Cardiac muscle cell (in vitro differentiated cells and primary cell): Measurements from ENCODE around the gene THSD7A. TPM values are rescaled to one million over a fixed set of nuclear protein-coding genes. Genes with fewer than 3 reads are reported as not detected.

Experiments used
- DNase-seq, 2 donors: peaks; one replicate each; pipeline versions ENCODE4 v3.0.0 to v3.0.0-alpha.2; 2010 to 2017; ENCODE audit warnings: low read depth in 1 of 2, low spot score in 1 of 2
- H3K27ac ChIP-seq: fragments of 200-600 bp; sonication (generic); 2 replicates; pipeline ENCODE4 v1.5.1; 2016
- H3K27me3 ChIP-seq: fragments of 200-600 bp; sonication (generic); 2 replicates; pipeline ENCODE4 v1.6.0; 2016; ENCODE audit warnings: control low read depth
- H3K36me3 ChIP-seq: fragments of 200-600 bp; sonication (generic); 2 replicates; pipeline ENCODE4 v1.5.1; 2016; ENCODE audit warnings: control low read depth
- H3K4me1 ChIP-seq: fragments of 200-600 bp; sonication (generic); 2 replicates; pipeline ENCODE4 v1.8.1; 2017; ENCODE audit warnings: low read depth, mild to moderate bottlenecking, mixed run types
- H3K4me3 ChIP-seq: fragments of 200-600 bp; sonication (generic); 2 replicates; pipeline ENCODE4 v1.5.1; 2016; ENCODE audit warnings: mild to moderate bottlenecking
- H3K9me3 ChIP-seq: fragments of 200-600 bp; sonication (generic); 2 replicates; pipeline ENCODE4 v1.5.1; 2017; ENCODE audit warnings: low read depth, mild to moderate bottlenecking, control low read depth
- polyA plus RNA-seq: library from polyadenylated mRNA; unstranded; fragments of >200 nt; fragmentation: Nextera tagmentation; extraction: Ambion mirVana; gene quantifications from 2 replicates; pipeline ENCODE4 v1.2.1, GENCODE V29; 2016
- total RNA-seq: library from RNA; depleted of rRNA; stranded (reverse); fragments of >200 nt; gene quantifications from 2 replicates; pipeline ENCODE4 v1.2.3, GENCODE V29; 2016
- TF ChIP-seq, protein P1 (sequence below): IDR thresholded peaks from 2 replicates; pipeline ENCODE4 v1.5.1; 2012; ENCODE audit warnings: low read depth, mild to moderate bottlenecking, low read length

Gene THSD7A
- total and polyA plus RNA-seq, 2 experiments from 2014 or later: 1.5 to 3.7 TPM

DNA sequence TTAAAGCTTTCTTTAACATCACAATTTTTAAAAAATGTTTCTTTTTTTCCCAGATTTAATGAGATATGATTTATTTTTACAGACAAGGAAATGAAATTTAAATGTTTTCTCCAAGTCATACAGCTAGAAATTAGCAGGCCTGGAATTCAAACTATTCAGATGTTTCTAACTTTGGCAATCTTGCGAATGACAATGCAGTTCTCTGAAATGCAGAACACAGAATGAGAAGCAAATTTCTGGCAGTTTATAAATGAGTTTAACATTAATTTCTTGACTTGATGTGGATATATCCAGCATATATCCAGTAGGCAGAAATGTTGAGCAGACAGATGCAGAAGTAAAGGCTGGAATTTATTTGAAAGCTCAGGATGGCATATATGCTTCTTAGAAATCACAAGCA lies 227.5 kb downstream of the THSD7A start:
- TF ChIP-seq, protein P1, sequence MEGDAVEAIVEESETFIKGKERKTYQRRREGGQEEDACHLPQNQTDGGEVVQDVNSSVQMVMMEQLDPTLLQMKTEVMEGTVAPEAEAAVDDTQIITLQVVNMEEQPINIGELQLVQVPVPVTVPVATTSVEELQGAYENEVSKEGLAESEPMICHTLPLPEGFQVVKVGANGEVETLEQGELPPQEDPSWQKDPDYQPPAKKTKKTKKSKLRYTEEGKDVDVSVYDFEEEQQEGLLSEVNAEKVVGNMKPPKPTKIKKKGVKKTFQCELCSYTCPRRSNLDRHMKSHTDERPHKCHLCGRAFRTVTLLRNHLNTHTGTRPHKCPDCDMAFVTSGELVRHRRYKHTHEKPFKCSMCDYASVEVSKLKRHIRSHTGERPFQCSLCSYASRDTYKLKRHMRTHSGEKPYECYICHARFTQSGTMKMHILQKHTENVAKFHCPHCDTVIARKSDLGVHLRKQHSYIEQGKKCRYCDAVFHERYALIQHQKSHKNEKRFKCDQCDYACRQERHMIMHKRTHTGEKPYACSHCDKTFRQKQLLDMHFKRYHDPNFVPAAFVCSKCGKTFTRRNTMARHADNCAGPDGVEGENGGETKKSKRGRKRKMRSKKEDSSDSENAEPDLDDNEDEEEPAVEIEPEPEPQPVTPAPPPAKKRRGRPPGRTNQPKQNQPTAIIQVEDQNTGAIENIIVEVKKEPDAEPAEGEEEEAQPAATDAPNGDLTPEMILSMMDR: no peak
- H3K36me3 ChIP-seq: no peaks in the 10 kb centered on the region
- no peak for DNase-seq

DNA sequence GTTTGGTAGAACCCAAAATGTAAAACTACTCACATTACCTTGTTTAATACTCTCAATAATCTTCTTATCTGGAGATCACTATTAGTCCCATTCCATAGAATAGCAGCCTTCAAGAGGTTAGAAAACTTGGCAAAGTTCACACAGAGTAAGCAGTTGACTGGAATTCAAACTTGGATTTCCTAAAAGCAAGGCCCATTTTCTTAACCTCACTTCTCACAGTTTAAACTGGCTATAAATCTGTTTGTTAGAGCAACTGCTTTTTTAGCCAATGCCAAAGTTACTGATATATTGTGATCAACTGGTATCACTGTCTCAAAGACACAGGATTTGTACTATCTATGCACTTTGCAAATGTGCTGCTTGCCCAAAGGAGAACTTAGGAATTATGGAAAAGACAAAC lies 230.2 kb downstream of the THSD7A start:
- H3K27me3 ChIP-seq: no peaks in the 10 kb centered on the region

More for the DNA sequence above, 227.5 kb downstream of the THSD7A start:
- H3K4me3 ChIP-seq: no peak overlapping the region
- H3K4me1 ChIP-seq: no peaks in the 10 kb centered on the region
- H3K27ac ChIP-seq: no peak overlapping the region
- no peaks in the 10 kb centered on the region for H3K9me3 ChIP-seq
- no peaks in the 10 kb centered on the region for H3K27me3 ChIP-seq

DNA sequence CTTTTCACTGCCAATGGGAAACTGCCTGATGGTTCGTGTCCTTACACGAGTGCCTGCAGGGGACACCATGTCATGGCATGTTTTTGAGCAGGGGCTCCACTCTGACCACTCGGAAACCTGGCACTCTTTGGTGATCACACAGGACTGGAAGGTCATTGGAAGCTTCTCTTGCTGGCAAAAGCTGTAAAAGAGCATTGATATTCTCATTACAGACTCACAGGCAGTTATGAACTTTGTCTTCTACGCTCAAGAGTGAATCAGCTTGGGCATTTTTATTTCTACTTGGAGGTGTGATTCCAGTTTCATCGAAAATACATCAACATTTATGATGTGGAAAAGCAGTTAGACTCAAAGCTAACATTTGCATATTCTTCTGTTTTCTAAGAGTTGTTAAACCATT lies 238.7 kb downstream of the THSD7A start:
- no peaks in the 10 kb centered on the region for H3K4me1 ChIP-seq
- DNase-seq: no peak
- H3K4me3 ChIP-seq: no peak overlapping the region
- no peaks in the 10 kb centered on the region for H3K9me3 ChIP-seq
- no peak overlapping the region for H3K27ac ChIP-seq
- H3K27me3 ChIP-seq: no peaks in the 10 kb centered on the region
- no peaks in the 10 kb centered on the region for H3K36me3 ChIP-seq
- TF ChIP-seq, protein P1: no peak

More for the DNA sequence above, 230.2 kb downstream of the THSD7A start:
- Histone ChIP-seq H3K4me3 (no peak overlapping the region), H3K9me3 (no peaks in the 10 kb centered on the region), H3K27ac (no peak overlapping the region), H3K36me3 (no peaks in the 10 kb centered on the region), H3K4me1 (no peaks in the 10 kb centered on the region)
- DNase-seq: no peak
- TF ChIP-seq, protein P1: no peak

DNA sequence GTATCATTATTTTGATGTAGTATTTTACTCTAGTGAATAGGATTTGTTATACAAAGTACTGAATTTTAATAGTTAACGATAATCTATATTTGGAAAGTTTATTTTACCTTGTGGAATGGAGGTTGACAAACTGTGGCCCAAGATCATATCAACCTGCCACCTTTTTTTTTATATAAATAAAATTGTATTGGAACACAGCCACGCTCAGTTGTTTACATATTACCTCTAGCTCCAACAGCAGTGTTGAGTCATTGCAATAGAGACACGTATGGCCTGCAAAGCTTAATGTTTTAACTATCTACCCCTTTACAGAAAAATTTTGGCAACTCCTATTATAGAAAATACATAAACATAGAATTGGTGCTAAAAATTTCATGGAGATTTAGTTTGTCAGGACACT lies 239.3 kb downstream of the THSD7A start:
- Histone ChIP-seq H3K4me1 (peaks cover 2% of the 10 kb centered on the region), H3K36me3 (no peaks in the 10 kb centered on the region), H3K27ac (no peak overlapping the region), H3K27me3 (no peaks in the 10 kb centered on the region), H3K4me3 (no peak overlapping the region), H3K9me3 (no peaks in the 10 kb centered on the region)
- TF ChIP-seq, protein P1: no peak
- no peak for DNase-seq

DNA sequence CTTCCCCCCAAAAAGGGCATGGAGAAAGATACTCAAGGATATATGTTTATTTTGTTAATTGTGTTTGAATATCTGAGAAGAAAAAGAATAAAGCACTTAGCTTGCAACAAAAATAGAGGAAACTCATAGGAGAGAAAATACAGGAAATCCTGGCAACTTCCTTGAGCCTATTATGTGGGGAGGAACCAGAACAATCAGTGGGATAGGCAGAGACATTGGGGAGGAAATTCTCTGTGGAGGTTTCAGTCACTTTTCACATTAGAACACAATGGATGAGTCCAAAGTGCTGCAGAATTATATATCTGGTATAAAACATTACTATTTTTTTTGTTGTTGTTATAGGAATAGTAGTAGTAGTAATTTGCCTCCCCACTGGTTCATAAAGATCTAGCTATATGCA lies 240.1 kb downstream of the THSD7A start:
- DNase-seq: no peak
- Histone ChIP-seq H3K27ac (no peak overlapping the region), H3K9me3 (no peaks in the 10 kb centered on the region), H3K36me3 (no peaks in the 10 kb centered on the region), H3K4me3 (no peak overlapping the region), H3K4me1 (peaks cover 10% of the 10 kb centered on the region), H3K27me3 (no peaks in the 10 kb centered on the region)
- TF ChIP-seq, protein P1: no peak

DNA sequence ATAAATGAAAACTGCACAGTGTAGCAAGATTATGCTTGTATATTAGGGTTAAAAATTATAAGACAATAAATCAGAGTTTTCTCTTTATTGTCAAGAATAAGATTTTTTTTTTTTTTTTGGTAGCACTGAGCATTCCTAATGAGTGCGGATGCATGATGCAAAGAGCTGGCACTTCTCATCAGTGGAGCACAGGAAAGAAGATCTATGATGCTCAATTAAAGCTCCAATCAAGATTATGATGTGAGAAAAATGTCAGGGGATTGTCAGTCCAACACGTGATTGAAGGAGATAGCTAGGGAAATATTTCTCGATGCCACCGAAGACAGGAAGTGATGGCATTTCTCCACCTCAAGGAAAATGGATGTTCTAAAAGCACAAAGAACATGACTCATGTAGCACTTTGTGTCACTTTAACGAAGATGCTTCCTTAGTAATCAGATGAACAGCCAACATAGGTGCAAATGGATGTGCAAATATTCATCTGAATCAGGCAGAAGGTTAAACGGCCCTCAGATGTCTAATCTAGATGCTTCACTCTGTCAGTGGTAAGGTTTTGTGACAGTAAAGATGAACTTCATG lies 240.9 kb downstream of the THSD7A start:
- H3K27me3 ChIP-seq: no peaks in the 10 kb centered on the region
- H3K36me3 ChIP-seq: no peaks in the 10 kb centered on the region
- H3K4me1 ChIP-seq: peaks cover 13% of the 10 kb centered on the region
- H3K9me3 ChIP-seq: no peaks in the 10 kb centered on the region
- H3K4me3 ChIP-seq: no peak overlapping the region
- DNase-seq: no peak
- no peak overlapping the region for H3K27ac ChIP-seq
- TF ChIP-seq, protein P1: no peak
